Esophagus squamous epithelium (tissue), 4 donors: ENCODE results near the gene FURIN.

ENCODE experiments used
- CTCF ChIP-seq, 6 experiments: fragments of 450-650 bp in 4 of 6; fragments of 200-600 bp in 2 of 6; sonication (generic) in 2 of 6; IDR thresholded peaks; one replicate each; pipeline ENCODE4 v1.5.1; 2016 to 2019; ENCODE audit warnings: antibody characterized with exemption in 6 of 6, mild to moderate bottlenecking in 4 of 6, moderate library complexity in 4 of 6
- POLR2A ChIP-seq, 4 donors: fragments of 450-650 bp; IDR thresholded peaks; one replicate each; pipeline ENCODE4 v1.6.1; 2017; ENCODE audit warnings: antibody characterized with exemption in 4 of 4, mild to moderate bottlenecking in 4 of 4, moderate library complexity in 3 of 4

- TF ChIP-seq POLR2A (IDR thresholded peaks at IDR 0.05) (no peak), CTCF (IDR thresholded peaks at IDR 0.05) (no peak)
Observed at GRCh38 chr15:90881181-90881977, 13.0 kb downstream of the FURIN start.
